Measurements from ENCODE around the gene PKMYT1. TPM values are rescaled to one million over a fixed set of nuclear protein-coding genes. Genes with fewer than 3 reads are reported as not detected.
A peak's percentile ranks its signal among the peaks of the same experiment; 100 is the strongest.

PKMYT1 gene
- total and polyA plus RNA-seq, 4 donors: 3.1 to 32.6 (median 13.6) TPM

DNA sequence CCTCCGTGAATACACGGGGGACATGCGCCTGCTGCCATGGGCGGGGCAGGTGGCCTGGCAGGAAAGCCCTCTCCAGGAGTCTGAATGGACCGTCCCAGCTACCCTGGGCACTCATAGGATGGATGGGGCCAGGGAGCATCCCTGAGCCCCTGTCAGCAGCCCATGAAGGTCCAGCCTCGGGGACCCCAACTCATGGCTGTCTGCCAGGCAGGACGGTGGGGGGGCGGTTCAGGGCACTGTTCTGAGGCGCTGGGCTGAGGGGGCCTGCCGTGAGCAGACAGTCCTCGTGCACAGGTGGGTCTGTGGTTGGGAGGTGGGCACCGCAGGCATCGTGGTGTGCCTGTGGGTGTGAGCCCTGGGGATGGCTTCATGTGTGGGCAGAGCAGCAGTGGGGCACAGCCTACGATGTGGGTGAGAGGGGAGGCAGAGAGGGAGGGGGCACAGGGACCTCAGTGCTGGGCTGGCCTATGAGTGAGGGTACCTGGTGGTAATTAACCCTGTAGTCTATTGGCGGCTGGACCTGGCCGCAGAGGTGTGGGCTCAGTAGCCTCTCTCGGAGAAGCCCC lies 6.5 kb upstream of the PKMYT1 start:
- H3K36me3 ChIP-seq (ENCODE audit: control insufficient read depth, insufficient read depth, low read length): no peaks in the 10 kb centered on the region
- DNase-seq (ENCODE audit: low read depth in 4 of 6, low spot score in 6 of 6): no peak
- H3K4me1 ChIP-seq (ENCODE audit: control insufficient read depth, insufficient read depth, low read length): peaks cover 29% of the 10 kb centered on the region
- WGBS (ENCODE audit: insufficient coverage): 76% methylated on average over 17 of the region's 17 CpGs
- H3K27ac ChIP-seq (ENCODE audit: low read depth, low read length): no peak overlapping the region
- H3K27me3 ChIP-seq (ENCODE audit: control insufficient read depth, insufficient read depth, low read length): no peaks in the 10 kb centered on the region
- H3K4me3 ChIP-seq (ENCODE audit: low read depth, low read length): no peak overlapping the region
- no peaks in the 10 kb centered on the region for H3K9me3 ChIP-seq (ENCODE audit: control insufficient read depth, insufficient read depth, low read length)

DNA sequence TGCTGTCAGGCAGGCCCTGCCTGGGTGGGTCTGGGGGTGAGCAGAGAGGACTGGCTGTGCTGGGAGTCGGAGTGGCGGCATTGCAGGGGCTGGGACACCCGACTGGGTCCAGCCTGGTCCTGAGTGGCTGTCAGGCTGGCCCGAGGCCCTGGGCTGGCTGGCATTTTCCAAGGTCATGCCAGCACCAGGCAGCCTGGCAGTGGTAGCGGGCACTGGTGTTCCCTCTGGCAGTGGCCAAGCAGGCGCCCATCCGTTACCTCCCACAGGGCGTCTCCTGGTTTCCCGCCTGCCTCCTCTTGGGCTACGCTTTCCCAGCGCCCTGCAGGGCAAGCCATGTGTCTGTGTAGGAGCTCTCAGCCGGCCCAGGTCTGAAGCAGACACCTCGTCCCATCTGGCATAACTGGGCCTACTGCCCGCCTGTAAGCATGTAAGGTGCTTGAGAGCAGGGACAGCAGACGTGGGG lies 5.7 kb upstream of the PKMYT1 start:
- H3K9me3 ChIP-seq (ENCODE audit: control insufficient read depth, insufficient read depth, low read length): no peaks in the 10 kb centered on the region
- H3K4me3 ChIP-seq (ENCODE audit: low read depth, low read length): no peak overlapping the region
- 72% methylated on average over 13 of the region's 15 CpGs for WGBS (ENCODE audit: insufficient coverage)
- peaks cover 4% of the 10 kb centered on the region for H3K27me3 ChIP-seq (ENCODE audit: control insufficient read depth, insufficient read depth, low read length)
- H3K4me1 ChIP-seq (ENCODE audit: control insufficient read depth, insufficient read depth, low read length): peaks cover 36% of the 10 kb centered on the region
- peak overlapping the region; percentile 7 for H3K27ac ChIP-seq (ENCODE audit: low read depth, low read length)
- no peak for DNase-seq (ENCODE audit: low read depth in 4 of 6, low spot score in 6 of 6)
- no peaks in the 10 kb centered on the region for H3K36me3 ChIP-seq (ENCODE audit: control insufficient read depth, insufficient read depth, low read length)

DNA sequence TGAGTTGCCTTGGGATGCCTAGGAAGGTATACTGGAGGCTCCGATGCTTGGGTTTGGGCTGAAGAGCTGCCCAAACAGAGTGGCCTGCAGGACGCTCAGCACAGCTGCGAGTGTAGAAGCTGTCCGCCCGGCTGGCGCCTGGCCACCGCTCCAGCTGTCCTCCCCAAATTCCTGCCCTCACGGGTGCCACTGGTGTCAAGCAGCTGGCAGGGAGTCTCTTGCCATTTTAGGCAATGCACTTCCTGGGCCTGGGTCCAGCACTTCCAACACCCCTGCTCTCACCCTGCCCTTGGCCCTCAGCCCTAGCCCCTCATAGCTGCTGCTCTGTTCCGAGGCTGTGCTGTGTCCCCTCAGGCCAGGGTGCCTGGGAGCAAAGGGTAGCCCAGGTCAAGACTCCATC lies 5.2 kb upstream of the PKMYT1 start:
- H3K27ac ChIP-seq (ENCODE audit: low read depth, low read length): no peak overlapping the region
- peaks cover 40% of the 10 kb centered on the region for H3K4me1 ChIP-seq (ENCODE audit: control insufficient read depth, insufficient read depth, low read length)
- WGBS (ENCODE audit: insufficient coverage): 62% methylated on average over 9 of the region's 9 CpGs
- H3K36me3 ChIP-seq (ENCODE audit: control insufficient read depth, insufficient read depth, low read length): no peaks in the 10 kb centered on the region
- peaks cover 4% of the 10 kb centered on the region for H3K27me3 ChIP-seq (ENCODE audit: control insufficient read depth, insufficient read depth, low read length)
- H3K9me3 ChIP-seq (ENCODE audit: control insufficient read depth, insufficient read depth, low read length): no peaks in the 10 kb centered on the region
- peak in 1 of 6 donors; percentile 37 for DNase-seq (ENCODE audit: low read depth in 4 of 6, low spot score in 6 of 6)
- no peak overlapping the region for H3K4me3 ChIP-seq (ENCODE audit: low read depth, low read length)

DNA sequence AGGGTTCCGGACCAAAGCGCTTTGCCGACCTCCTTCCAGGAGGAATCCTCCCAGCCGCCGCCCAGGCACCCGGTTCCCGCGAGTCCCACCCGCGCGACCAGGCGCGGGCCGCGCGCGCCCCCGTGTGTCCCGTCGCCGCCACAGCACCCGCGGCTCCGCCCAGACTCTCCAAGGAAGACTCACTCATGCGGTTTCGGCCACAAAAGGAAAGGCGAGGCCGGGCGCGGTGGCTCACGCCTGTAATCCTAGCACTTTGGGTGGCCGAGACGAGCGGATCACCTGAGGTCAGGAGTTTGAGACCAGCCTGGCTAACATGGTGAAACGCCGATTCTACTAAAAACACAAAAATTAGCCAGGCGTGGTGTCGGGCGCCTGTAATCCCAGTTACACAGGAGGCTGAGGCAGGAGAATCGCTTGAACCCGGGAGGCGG lies 3.5 kb upstream of the PKMYT1 start:
- WGBS (ENCODE audit: insufficient coverage): 12% methylated on average over 42 of the region's 42 CpGs
- no peaks in the 10 kb centered on the region for H3K9me3 ChIP-seq (ENCODE audit: control insufficient read depth, insufficient read depth, low read length)
- H3K4me3 ChIP-seq (ENCODE audit: low read depth, low read length): no peak overlapping the region
- H3K27me3 ChIP-seq (ENCODE audit: control insufficient read depth, insufficient read depth, low read length): peaks cover 4% of the 10 kb centered on the region
- no peaks in the 10 kb centered on the region for H3K36me3 ChIP-seq (ENCODE audit: control insufficient read depth, insufficient read depth, low read length)
- H3K27ac ChIP-seq (ENCODE audit: low read depth, low read length): no peak overlapping the region
- peaks cover 50% of the 10 kb centered on the region for H3K4me1 ChIP-seq (ENCODE audit: control insufficient read depth, insufficient read depth, low read length)
- DNase-seq (ENCODE audit: low read depth in 4 of 6, low spot score in 6 of 6): peak in 3 of 6 donors; percentile 58 to 92 (median 88)

DNA sequence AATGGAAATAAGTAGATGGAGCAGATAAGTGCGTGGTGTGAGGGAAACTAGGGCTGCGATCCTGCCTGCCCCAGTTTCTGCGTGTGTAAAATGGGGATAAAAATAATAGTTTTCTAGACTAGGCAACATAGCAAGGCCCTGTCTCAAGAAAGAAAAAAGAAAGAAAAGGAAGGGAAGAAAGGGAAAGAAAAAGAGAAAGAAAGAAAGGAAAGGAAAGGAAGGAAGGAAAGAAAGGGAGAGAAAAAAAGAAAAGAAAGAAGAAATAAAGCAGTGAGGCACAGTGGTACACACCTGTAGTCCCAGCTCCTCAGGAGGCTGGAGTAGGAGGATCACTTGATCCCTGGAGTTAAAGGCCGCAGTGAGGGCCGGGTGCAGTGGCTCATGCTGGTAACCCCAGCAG lies 2.2 kb upstream of the PKMYT1 start:
- Histone ChIP-seq H3K4me1 (ENCODE audit: control insufficient read depth, insufficient read depth, low read length) (peaks cover 57% of the 10 kb centered on the region), H3K27me3 (ENCODE audit: control insufficient read depth, insufficient read depth, low read length) (peaks cover 4% of the 10 kb centered on the region), H3K4me3 (ENCODE audit: low read depth, low read length) (no peak overlapping the region), H3K9me3 (ENCODE audit: control insufficient read depth, insufficient read depth, low read length) (no peaks in the 10 kb centered on the region), H3K27ac (ENCODE audit: low read depth, low read length) (no peak overlapping the region), H3K36me3 (ENCODE audit: control insufficient read depth, insufficient read depth, low read length) (no peaks in the 10 kb centered on the region)
- DNase-seq (ENCODE audit: low read depth in 4 of 6, low spot score in 6 of 6): no peak
- WGBS (ENCODE audit: insufficient coverage): 59% methylated on average over 3 of the region's 5 CpGs

DNA sequence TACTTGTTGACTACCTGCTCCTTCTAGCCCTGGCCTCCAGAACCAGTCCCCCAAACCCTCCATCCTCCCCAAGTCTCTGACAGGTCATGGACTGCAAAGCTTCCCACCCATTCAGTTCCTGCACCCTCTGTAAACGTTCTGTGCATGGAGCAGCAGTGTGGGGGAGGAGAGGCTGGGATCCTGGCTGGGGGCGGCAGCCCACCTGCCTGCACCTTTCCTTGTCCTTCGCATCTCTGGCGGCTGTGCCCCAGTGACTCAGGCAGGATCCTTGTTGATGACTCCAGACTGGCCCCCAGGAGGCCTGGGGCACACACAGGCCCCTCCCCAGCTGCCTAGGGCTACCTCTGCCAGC lies 1.6 kb upstream of the PKMYT1 start:
- Histone ChIP-seq H3K4me3 (ENCODE audit: low read depth, low read length) (no peak overlapping the region), H3K27ac (ENCODE audit: low read depth, low read length) (no peak overlapping the region), H3K27me3 (ENCODE audit: control insufficient read depth, insufficient read depth, low read length) (peaks cover 4% of the 10 kb centered on the region), H3K36me3 (ENCODE audit: control insufficient read depth, insufficient read depth, low read length) (peaks cover under 1% of the 10 kb centered on the region), H3K4me1 (ENCODE audit: control insufficient read depth, insufficient read depth, low read length) (peaks cover 62% of the 10 kb centered on the region), H3K9me3 (ENCODE audit: control insufficient read depth, insufficient read depth, low read length) (no peaks in the 10 kb centered on the region)
- DNase-seq (ENCODE audit: low read depth in 4 of 6, low spot score in 6 of 6): no peak
- 46% methylated on average over 3 of the region's 4 CpGs for WGBS (ENCODE audit: insufficient coverage)

DNA sequence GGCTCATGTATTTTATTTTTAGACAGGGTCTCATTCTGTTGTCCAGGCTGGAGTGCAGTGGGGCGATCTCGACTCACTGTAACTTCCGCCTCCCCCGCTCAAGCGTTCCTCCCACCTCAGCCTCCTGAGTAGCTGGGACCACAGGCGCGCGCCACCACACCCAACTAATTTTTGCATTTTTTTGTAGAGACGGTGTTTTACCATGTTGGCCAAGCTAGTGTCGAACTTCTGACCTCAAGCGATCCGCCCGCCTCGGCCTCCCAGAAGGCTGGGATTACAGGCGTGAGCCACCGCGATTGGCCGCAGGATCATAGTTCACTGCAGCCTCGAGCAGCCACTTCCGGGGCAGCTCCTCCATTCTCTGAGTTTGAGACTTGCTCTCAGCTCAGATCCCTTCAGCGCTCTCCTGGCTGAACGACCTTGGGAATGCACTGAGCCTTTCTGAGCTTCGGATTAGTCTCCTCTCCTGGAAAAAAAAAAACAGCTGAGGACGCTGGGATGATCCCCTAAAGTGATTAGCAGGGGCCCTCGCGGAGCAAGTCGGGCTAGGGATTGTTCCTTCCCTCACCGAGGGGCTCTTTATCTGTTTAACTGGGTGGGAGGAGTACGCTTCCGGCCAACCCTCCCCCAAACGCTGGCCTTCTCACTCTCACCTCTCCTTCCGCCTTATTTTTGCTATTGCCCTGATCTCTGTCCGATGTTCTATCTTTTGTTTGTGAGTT lies 1.1 kb upstream of the PKMYT1 start:
- no peak overlapping the region for H3K4me3 ChIP-seq (ENCODE audit: low read depth, low read length)
- no peak overlapping the region for H3K27ac ChIP-seq (ENCODE audit: low read depth, low read length)
- WGBS (ENCODE audit: insufficient coverage): 43% methylated on average over 24 of the region's 33 CpGs
- no peak for DNase-seq (ENCODE audit: low read depth in 4 of 6, low spot score in 6 of 6)
- H3K36me3 ChIP-seq (ENCODE audit: control insufficient read depth, insufficient read depth, low read length): peaks cover 6% of the 10 kb centered on the region
- H3K4me1 ChIP-seq (ENCODE audit: control insufficient read depth, insufficient read depth, low read length): peaks cover 63% of the 10 kb centered on the region
- no peaks in the 10 kb centered on the region for H3K9me3 ChIP-seq (ENCODE audit: control insufficient read depth, insufficient read depth, low read length)
- H3K27me3 ChIP-seq (ENCODE audit: control insufficient read depth, insufficient read depth, low read length): peaks cover 4% of the 10 kb centered on the region

DNA sequence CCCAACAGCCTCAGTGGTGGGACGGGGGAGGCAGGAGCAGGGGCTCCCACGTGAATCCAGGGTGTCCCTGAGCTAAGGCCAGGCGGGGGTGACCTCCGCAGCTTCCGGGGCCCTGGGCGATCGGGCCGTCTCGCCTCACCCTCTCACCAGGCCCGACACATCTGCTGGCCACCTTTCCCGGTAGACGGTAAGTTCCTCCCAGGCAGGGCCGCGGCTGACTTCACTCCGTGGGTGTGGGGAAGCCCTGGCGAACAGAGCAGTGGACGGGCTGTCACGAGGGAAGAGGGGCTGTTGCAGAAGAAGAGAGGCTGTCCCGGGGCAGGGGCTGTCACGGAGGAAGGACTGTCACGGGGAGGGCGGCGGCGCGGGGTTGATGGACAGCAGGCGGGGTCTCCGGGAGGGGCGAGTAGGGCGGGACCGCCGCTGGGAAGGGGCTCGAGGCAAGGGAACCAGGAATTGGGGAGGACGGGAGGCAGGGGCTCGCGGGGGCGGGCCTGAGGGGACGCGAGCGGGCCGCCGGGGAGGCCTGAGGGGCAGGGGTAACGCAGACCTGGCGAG lies 498 bp downstream of the PKMYT1 start:
- no peak overlapping the region for H3K27ac ChIP-seq (ENCODE audit: low read depth, low read length)
- H3K9me3 ChIP-seq (ENCODE audit: control insufficient read depth, insufficient read depth, low read length): no peaks in the 10 kb centered on the region
- no peak for DNase-seq (ENCODE audit: low read depth in 4 of 6, low spot score in 6 of 6)
- H3K4me3 ChIP-seq (ENCODE audit: low read depth, low read length): peak overlapping the region; percentile 74
- peaks cover 66% of the 10 kb centered on the region for H3K4me1 ChIP-seq (ENCODE audit: control insufficient read depth, insufficient read depth, low read length)
- peaks cover 22% of the 10 kb centered on the region for H3K36me3 ChIP-seq (ENCODE audit: control insufficient read depth, insufficient read depth, low read length)
- peaks cover 4% of the 10 kb centered on the region for H3K27me3 ChIP-seq (ENCODE audit: control insufficient read depth, insufficient read depth, low read length)
- WGBS (ENCODE audit: insufficient coverage): 6% methylated on average over 41 of the region's 43 CpGs

DNA sequence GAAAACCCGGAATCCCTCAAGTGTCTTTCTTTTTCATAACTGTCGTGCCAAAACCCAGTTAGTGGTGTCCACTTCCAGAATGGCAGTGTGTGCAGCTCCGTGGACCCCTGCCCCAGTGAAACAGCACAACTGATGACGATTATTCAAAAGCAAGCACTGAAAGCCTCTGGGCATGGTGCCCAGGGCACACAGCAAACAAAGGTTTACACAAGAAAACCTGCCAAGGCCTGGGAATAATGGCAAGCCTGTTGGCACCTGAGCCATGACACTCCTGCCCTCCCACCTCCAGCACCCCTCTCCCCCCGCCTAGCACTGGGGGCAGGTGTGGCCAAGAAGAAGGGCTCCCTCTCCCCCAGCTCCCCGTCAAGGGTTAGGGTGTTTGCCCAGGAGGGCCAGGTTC lies 2.8 kb downstream of the PKMYT1 start:
- DNase-seq (ENCODE audit: low read depth in 4 of 6, low spot score in 6 of 6): peak in 2 of 6 donors; percentile 53 to 80
- no peak overlapping the region for H3K27ac ChIP-seq (ENCODE audit: low read depth, low read length)
- WGBS (ENCODE audit: insufficient coverage): 30% methylated on average over 4 of the region's 6 CpGs
- H3K4me3 ChIP-seq (ENCODE audit: low read depth, low read length): no peak overlapping the region
- peaks cover 44% of the 10 kb centered on the region for H3K36me3 ChIP-seq (ENCODE audit: control insufficient read depth, insufficient read depth, low read length)
- H3K9me3 ChIP-seq (ENCODE audit: control insufficient read depth, insufficient read depth, low read length): no peaks in the 10 kb centered on the region
- peaks cover 78% of the 10 kb centered on the region for H3K4me1 ChIP-seq (ENCODE audit: control insufficient read depth, insufficient read depth, low read length)
- H3K27me3 ChIP-seq (ENCODE audit: control insufficient read depth, insufficient read depth, low read length): peaks cover 4% of the 10 kb centered on the region

DNA sequence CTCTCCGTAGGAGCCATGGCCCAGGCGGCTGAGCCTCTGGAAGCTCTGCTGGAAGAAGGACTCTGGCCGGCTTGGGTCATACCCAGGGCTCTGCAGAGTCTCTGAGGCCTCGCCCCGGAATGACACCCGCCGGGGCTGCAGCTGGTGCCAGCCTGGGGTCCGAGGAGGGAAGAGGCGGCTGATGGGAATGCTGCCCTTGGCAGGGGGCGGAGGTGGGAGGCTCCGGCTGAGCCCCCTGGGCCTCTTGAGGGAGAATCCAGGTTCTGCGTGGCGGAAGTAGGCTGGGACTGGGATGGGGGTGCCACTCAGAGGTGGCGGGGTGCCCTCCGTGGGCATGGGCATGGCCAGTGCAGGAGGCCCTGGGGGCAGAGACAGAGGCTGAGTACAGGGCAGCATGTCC lies 3.6 kb downstream of the PKMYT1 start:
- Histone ChIP-seq H3K36me3 (ENCODE audit: control insufficient read depth, insufficient read depth, low read length) (peaks cover 51% of the 10 kb centered on the region), H3K9me3 (ENCODE audit: control insufficient read depth, insufficient read depth, low read length) (no peaks in the 10 kb centered on the region), H3K4me3 (ENCODE audit: low read depth, low read length) (no peak overlapping the region), H3K4me1 (ENCODE audit: control insufficient read depth, insufficient read depth, low read length) (peaks cover 86% of the 10 kb centered on the region), H3K27me3 (ENCODE audit: control insufficient read depth, insufficient read depth, low read length) (peaks cover 4% of the 10 kb centered on the region), H3K27ac (ENCODE audit: low read depth, low read length) (no peak overlapping the region)
- 88% methylated on average over 12 of the region's 15 CpGs for WGBS (ENCODE audit: insufficient coverage)
- DNase-seq (ENCODE audit: low read depth in 4 of 6, low spot score in 6 of 6): no peak
